Cardiac muscle cell (in vitro differentiated cells and primary cell): ENCODE data around the gene COPE. TPM values are rescaled to one million over a fixed set of nuclear protein-coding genes. Genes with fewer than 3 reads are reported as not detected.

Experiments
- DNase-seq, 2 donors: peaks; one replicate each; pipeline versions ENCODE4 v3.0.0 to v3.0.0-alpha.2; 2010 to 2017; ENCODE audit warnings: low read depth in 1 of 2, low spot score in 1 of 2
- H3K27ac ChIP-seq: fragments of 200-600 bp; sonication (generic); 2 replicates; pipeline ENCODE4 v1.5.1; 2016
- H3K27me3 ChIP-seq: fragments of 200-600 bp; sonication (generic); 2 replicates; pipeline ENCODE4 v1.6.0; 2016; ENCODE audit warnings: control low read depth
- H3K36me3 ChIP-seq: fragments of 200-600 bp; sonication (generic); 2 replicates; pipeline ENCODE4 v1.5.1; 2016; ENCODE audit warnings: control low read depth
- H3K4me1 ChIP-seq: fragments of 200-600 bp; sonication (generic); 2 replicates; pipeline ENCODE4 v1.8.1; 2017; ENCODE audit warnings: low read depth, mild to moderate bottlenecking, mixed run types
- H3K4me3 ChIP-seq: fragments of 200-600 bp; sonication (generic); 2 replicates; pipeline ENCODE4 v1.5.1; 2016; ENCODE audit warnings: mild to moderate bottlenecking
- H3K9me3 ChIP-seq: fragments of 200-600 bp; sonication (generic); 2 replicates; pipeline ENCODE4 v1.5.1; 2017; ENCODE audit warnings: low read depth, mild to moderate bottlenecking, control low read depth
- CTCF ChIP-seq: IDR thresholded peaks from 2 replicates; pipeline ENCODE4 v1.5.1; 2012; ENCODE audit warnings: low read depth, mild to moderate bottlenecking, low read length
- polyA plus RNA-seq: library from polyadenylated mRNA; unstranded; fragments of >200 nt; fragmentation: Nextera tagmentation; extraction: Ambion mirVana; gene quantifications from 2 replicates; pipeline ENCODE4 v1.2.1, GENCODE V29; 2016
- total RNA-seq: library from RNA; depleted of rRNA; stranded (reverse); fragments of >200 nt; gene quantifications from 2 replicates; pipeline ENCODE4 v1.2.3, GENCODE V29; 2016

Gene COPE
- total and polyA plus RNA-seq, 2 experiments from 2014 or later: 306 to 523 TPM

GRCh38 chr19:18928018-18928805 lies 9.0 kb upstream of the COPE start:
- Histone ChIP-seq H3K36me3 (peaks cover 12% of the 10 kb centered on the region), H3K4me3 (no peak overlapping the region), H3K27me3 (no peaks in the 10 kb centered on the region), H3K4me1 (no peaks in the 10 kb centered on the region), H3K9me3 (no peaks in the 10 kb centered on the region), H3K27ac (no peak overlapping the region)
- TF ChIP-seq CTCF: no peak
- DNase-seq: no peak

GRCh38 chr19:18924684-18925213 lies 5.6 kb upstream of the COPE start:
- Histone ChIP-seq H3K27ac (no peak overlapping the region), H3K36me3 (peaks cover 17% of the 10 kb centered on the region), H3K27me3 (no peaks in the 10 kb centered on the region), H3K9me3 (no peaks in the 10 kb centered on the region), H3K4me1 (no peaks in the 10 kb centered on the region), H3K4me3 (no peak overlapping the region)
- no peak for DNase-seq
- TF ChIP-seq CTCF: no peak

GRCh38 chr19:18922228-18922985 lies 3.2 kb upstream of the COPE start:
- H3K9me3 ChIP-seq: no peaks in the 10 kb centered on the region
- no peak overlapping the region for H3K4me3 ChIP-seq
- peaks cover 4% of the 10 kb centered on the region for H3K4me1 ChIP-seq
- no peak for TF ChIP-seq CTCF
- H3K36me3 ChIP-seq: peaks cover 13% of the 10 kb centered on the region
- no peaks in the 10 kb centered on the region for H3K27me3 ChIP-seq
- no peak for DNase-seq
- no peak overlapping the region for H3K27ac ChIP-seq

- Histone ChIP-seq H3K27ac (no peak overlapping the region), H3K9me3 (no peaks in the 10 kb centered on the region), H3K36me3 (peaks cover 12% of the 10 kb centered on the region), H3K4me1 (peaks cover 4% of the 10 kb centered on the region), H3K27me3 (no peaks in the 10 kb centered on the region), H3K4me3 (no peak overlapping the region)
- TF ChIP-seq CTCF: no peak
- no peak for DNase-seq
Observed at GRCh38 chr19:18921593-18921992, 2.4 kb upstream of the COPE start.

- H3K27ac ChIP-seq: no peak overlapping the region
Observed at GRCh38 chr19:18920400-18920799, 1.2 kb upstream of the COPE start.

More at GRCh38 chr19:18920400-18920799, 1.2 kb upstream of the COPE start:
- Histone ChIP-seq H3K27me3 (no peaks in the 10 kb centered on the region), H3K4me3 (peak overlapping the region; percentile 72), H3K9me3 (no peaks in the 10 kb centered on the region), H3K36me3 (peaks cover 10% of the 10 kb centered on the region), H3K4me1 (peaks cover 4% of the 10 kb centered on the region)
- TF ChIP-seq CTCF: no peak
- DNase-seq: no peak
